ENCODE measurements around the gene FLRT1.

The FLRT1 gene

DNA sequence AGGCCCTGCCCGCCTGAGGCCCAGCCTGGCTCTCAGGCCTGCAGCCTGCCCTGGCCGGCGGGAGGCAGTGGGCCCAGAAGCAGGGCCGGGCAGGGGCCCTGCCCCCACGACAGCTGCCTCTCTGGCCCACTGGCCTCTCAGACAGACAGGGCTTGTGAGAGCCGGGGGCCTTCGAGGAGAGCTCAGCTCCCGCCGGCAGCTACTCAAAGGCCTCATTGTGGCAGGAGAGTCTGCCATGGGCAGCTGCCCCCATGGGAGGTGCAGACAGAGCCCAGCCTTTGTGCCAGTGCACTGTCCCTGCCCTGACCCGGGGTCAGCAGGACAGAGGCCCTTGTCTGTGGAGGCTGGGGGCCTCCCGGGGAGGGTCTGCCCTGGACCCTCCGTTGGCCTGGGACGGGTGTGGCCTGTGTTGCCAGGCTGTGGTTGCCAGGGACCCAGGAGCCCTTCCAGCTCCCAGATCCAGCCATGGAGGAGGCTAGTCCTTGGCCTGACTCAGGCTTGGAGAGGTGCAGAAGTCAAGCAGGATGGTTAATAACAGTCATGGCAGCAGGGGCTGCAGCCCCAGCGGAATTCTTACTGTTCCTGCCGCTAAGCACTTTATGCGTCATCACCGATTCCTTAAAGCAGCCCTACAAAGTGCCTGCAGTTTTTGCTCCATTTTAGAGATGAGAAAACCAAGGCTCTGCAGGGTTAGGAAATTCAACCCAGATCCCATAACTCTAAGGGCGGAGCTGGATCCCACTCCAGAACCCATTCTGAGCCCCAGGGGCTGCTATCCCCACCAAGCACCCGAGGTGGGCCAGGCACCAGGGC lies 12.5 kb downstream of the FLRT1 start:
- POLR2A ChIA-PET = no interaction called here

DNA sequence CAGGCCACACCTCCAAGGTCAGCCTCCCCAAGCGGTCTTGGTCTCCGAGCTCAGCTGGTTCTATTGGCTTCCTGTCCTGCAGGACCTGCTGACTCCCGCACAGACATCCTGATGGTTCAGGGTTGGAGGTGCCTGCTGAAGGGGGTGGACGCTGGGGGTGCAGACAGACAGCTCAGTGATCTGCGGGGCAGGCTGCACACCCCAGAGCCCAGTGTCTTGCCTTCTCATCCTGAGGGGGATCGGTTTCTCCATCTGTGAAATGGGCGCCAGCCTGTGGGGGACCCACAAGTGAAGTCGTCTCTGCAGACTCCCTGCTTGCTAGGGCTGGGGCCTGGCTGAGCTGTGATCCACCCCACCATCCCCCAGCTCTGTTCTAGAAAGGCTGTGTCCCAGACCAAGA lies 13.8 kb downstream of the FLRT1 start:
- TF ChIP-seq BHLHE40 (IDR thresholded peaks at IDR 0.05; ENCODE audit: borderline replicate concordance) (no peak), L3MBTL2 (conservative IDR thresholded peaks at IDR 0.05) (no peak), NFRKB (IDR thresholded peaks at IDR 0.05) (no peak), SUZ12 (IDR thresholded peaks at IDR 0.05) (no peak), LEF1 (IDR thresholded peaks at IDR 0.05; ENCODE audit: borderline replicate concordance) (no peak), ARNT (IDR thresholded peaks at IDR 0.05) (no peak), CTBP1 (IDR thresholded peaks at IDR 0.05; ENCODE audit: borderline replicate concordance) (no peak), FOXK2 (IDR thresholded peaks at IDR 0.05) (no peak)
- DNase-seq (ENCODE audit: extremely low spot score) = no peak
- CTCF ChIA-PET = no interaction called here
- POLR2A ChIA-PET = no interaction called here

More for the DNA sequence above, 12.5 kb downstream of the FLRT1 start:
- DNase-seq (ENCODE audit: extremely low spot score) = no peak
- CTCF ChIA-PET = no interaction called here
- no peak for TF ChIP-seq ELF4 (IDR thresholded peaks at IDR 0.05)
- TF ChIP-seq FOXK2 (IDR thresholded peaks at IDR 0.05) = no peak
- no peak for TF ChIP-seq HDGF (IDR thresholded peaks at IDR 0.05; ENCODE audit: borderline replicate concordance)
- no peak for TF ChIP-seq CTBP1 (IDR thresholded peaks at IDR 0.05; ENCODE audit: borderline replicate concordance)
- TF ChIP-seq FOXA1 (IDR thresholded peaks at IDR 0.05) = no peak
- no peak for TF ChIP-seq ZNF384 (IDR thresholded peaks at IDR 0.05)
- TF ChIP-seq TARDBP (IDR thresholded peaks at IDR 0.05) = no peak
- no peak for TF ChIP-seq L3MBTL2 (conservative IDR thresholded peaks at IDR 0.05)
- TF ChIP-seq FOXM1 (IDR thresholded peaks at IDR 0.05; ENCODE audit: borderline replicate concordance) = no peak
- TF ChIP-seq, protein P1, sequence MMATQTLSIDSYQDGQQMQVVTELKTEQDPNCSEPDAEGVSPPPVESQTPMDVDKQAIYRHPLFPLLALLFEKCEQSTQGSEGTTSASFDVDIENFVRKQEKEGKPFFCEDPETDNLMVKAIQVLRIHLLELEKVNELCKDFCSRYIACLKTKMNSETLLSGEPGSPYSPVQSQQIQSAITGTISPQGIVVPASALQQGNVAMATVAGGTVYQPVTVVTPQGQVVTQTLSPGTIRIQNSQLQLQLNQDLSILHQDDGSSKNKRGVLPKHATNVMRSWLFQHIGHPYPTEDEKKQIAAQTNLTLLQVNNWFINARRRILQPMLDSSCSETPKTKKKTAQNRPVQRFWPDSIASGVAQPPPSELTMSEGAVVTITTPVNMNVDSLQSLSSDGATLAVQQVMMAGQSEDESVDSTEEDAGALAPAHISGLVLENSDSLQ (IDR thresholded peaks at IDR 0.05) = no peak
- TF ChIP-seq NFRKB (IDR thresholded peaks at IDR 0.05) = no peak

- DNase-seq (ENCODE audit: extremely low spot score) = no peak
- TF ChIP-seq FOXM1 (IDR thresholded peaks at IDR 0.05; ENCODE audit: borderline replicate concordance) (no peak), CTBP1 (IDR thresholded peaks at IDR 0.05; ENCODE audit: borderline replicate concordance) (no peak), SUZ12 (IDR thresholded peaks at IDR 0.05) (no peak), NFRKB (IDR thresholded peaks at IDR 0.05) (no peak), LEF1 (IDR thresholded peaks at IDR 0.05; ENCODE audit: borderline replicate concordance) (no peak), TARDBP (IDR thresholded peaks at IDR 0.05) (no peak), FOXK2 (IDR thresholded peaks at IDR 0.05) (no peak), ARNT (IDR thresholded peaks at IDR 0.05) (no peak), ZNF384 (IDR thresholded peaks at IDR 0.05) (no peak)
- CTCF ChIA-PET = no interaction called here
- POLR2A ChIA-PET = no interaction called here
Measured at GRCh38 chr11:64051297-64051696, 15.6 kb downstream of the FLRT1 start.

DNA sequence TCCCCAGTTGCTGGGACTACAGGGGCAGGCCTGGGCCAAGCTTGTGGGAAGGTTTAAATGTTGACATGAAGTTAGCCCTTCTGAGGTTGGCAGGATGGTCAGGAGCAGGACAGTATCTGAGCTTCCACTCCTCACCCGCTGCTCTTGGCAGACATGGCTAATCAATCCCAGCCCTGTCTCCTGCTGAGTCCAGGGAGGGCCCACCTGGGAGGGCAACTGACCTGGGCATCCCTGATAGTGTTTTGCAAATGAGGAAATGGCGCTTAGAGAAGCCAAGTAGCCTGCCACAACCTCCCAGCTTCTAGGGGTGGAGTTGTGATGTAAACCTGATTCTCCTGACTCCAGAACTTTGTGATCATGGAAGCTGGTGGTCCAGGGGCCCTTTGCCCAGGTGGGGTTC lies 16.7 kb downstream of the FLRT1 start:
- ChIA-PET CTCF (no interaction called here), POLR2A (interaction anchor here (1.2 kb wide), 1 partner anchor 20 kb away, joined by 3 read pairs; no protein-coding TSS in a partner anchor)
- DNase-seq (ENCODE audit: extremely low spot score) = no peak
- no peak for TF ChIP-seq L3MBTL2 (conservative IDR thresholded peaks at IDR 0.05)
- no peak for TF ChIP-seq FOXA1 (IDR thresholded peaks at IDR 0.05)
- no peak for TF ChIP-seq ZNF384 (IDR thresholded peaks at IDR 0.05)
- TF ChIP-seq SP1 (IDR thresholded peaks at IDR 0.05) = no peak

DNA sequence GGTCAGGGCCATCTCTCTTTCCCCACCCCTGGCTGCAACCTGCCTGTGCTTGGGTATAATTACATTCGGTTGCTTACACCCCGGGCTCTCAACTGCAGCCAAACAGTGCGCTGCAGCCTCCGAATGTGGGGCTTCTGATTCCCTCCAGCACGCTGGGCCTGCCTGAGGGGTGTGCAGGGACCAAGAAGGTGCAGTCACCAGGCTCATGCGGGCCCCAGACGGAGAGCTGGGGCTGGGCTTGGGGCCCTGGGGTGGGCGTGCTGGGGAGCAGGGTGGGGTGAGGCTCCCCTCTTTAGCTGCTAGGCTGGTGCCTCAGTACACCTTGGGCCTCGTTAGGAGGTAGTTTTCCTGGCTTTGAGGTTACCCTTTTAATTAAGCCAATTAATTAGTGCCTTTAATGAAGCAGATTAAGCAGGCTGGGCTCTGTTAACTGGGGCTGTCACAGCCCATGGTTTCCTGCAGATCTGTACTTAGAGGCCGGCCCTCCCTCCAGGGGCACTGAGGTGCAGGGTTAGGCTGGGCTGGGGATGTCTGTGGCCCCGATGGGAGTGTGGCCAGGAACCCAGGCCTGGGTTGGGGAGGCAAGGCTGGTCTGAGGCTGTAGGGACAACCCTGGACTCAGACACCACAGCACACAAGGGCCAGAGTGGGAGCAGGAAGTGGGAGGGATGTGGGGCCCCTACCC lies 17.3 kb downstream of the FLRT1 start:
- CTCF ChIA-PET = no interaction called here
- DNase-seq (ENCODE audit: extremely low spot score) = no peak
- POLR2A ChIA-PET = interaction anchor here (1.2 kb wide), 1 partner anchor 20 kb away, joined by 3 read pairs; no protein-coding TSS in a partner anchor
- TF ChIP-seq L3MBTL2 (conservative IDR thresholded peaks at IDR 0.05) (no peak), FOXM1 (IDR thresholded peaks at IDR 0.05; ENCODE audit: borderline replicate concordance) (no peak), TARDBP (IDR thresholded peaks at IDR 0.05) (no peak), NFRKB (IDR thresholded peaks at IDR 0.05) (no peak), BHLHE40 (IDR thresholded peaks at IDR 0.05; ENCODE audit: borderline replicate concordance) (no peak), ELF4 (IDR thresholded peaks at IDR 0.05) (no peak), FOXK2 (IDR thresholded peaks at IDR 0.05) (no peak), SUZ12 (IDR thresholded peaks at IDR 0.05) (no peak), ZNF384 (IDR thresholded peaks at IDR 0.05) (no peak), LEF1 (IDR thresholded peaks at IDR 0.05; ENCODE audit: borderline replicate concordance) (no peak), FOXA1 (IDR thresholded peaks at IDR 0.05) (no peak), CTBP1 (IDR thresholded peaks at IDR 0.05; ENCODE audit: borderline replicate concordance) (no peak), HDGF (IDR thresholded peaks at IDR 0.05; ENCODE audit: borderline replicate concordance) (no peak), ARNT (IDR thresholded peaks at IDR 0.05) (no peak), SP1 (IDR thresholded peaks at IDR 0.05) (no peak)
- TF ChIP-seq, protein P1 (IDR thresholded peaks at IDR 0.05) = no peak

DNA sequence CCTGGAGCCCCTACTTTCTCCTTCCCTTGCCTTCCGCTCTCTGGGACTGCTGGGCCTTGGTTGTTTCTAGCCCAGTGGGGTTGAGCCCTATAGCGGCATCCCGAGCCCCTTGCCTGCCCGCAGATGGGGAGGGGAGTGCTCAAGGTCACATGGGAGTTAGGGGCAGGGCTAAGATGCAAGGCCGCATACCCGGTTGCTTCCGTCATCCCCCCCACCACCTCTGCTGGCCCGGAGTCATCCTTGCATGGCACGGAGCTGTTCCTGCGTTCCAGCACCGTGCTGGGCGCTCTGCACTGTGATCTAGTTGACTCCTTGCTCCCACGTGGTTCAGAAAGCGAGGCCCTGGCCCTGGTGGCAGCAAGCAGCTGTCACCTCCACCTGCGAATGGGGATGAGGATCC lies 18.0 kb downstream of the FLRT1 start:
- no peak for DNase-seq (ENCODE audit: extremely low spot score)
- CTCF ChIA-PET = no interaction called here
- POLR2A ChIA-PET = no interaction called here
- TF ChIP-seq HDGF (IDR thresholded peaks at IDR 0.05; ENCODE audit: borderline replicate concordance) (no peak), CTBP1 (IDR thresholded peaks at IDR 0.05; ENCODE audit: borderline replicate concordance) (no peak), FOXA1 (IDR thresholded peaks at IDR 0.05) (no peak), ZNF384 (IDR thresholded peaks at IDR 0.05) (no peak), BHLHE40 (IDR thresholded peaks at IDR 0.05; ENCODE audit: borderline replicate concordance) (no peak), FOXK2 (IDR thresholded peaks at IDR 0.05) (no peak), TARDBP (IDR thresholded peaks at IDR 0.05) (no peak), LEF1 (IDR thresholded peaks at IDR 0.05; ENCODE audit: borderline replicate concordance) (no peak), SP1 (IDR thresholded peaks at IDR 0.05) (no peak), ELF4 (IDR thresholded peaks at IDR 0.05) (no peak), NFRKB (IDR thresholded peaks at IDR 0.05) (no peak), ARNT (IDR thresholded peaks at IDR 0.05) (no peak)
